Activated CD8-positive, alpha-beta memory T cell treated with anti-CD3 and anti-CD28 coated beads for 36 hours (primary cell): ENCODE results near the gene SF3B4. TPM values are rescaled to one million over a fixed set of nuclear protein-coding genes. Genes with fewer than 3 reads are reported as not detected.

Experiments
- CTCF ChIA-PET: fragments of 350-600 bp; sonication (Branson Sonifier 250); formaldehyde crosslinking; loops from one replicate; lab custom pipeline; 2021; ENCODE audit warnings: antibody characterized with exemption; lab: Charles Lee
- POLR2A ChIA-PET: fragments of 350-600 bp; sonication (Branson Sonifier 250); formaldehyde crosslinking; loops from one replicate; lab custom pipeline; 2021; ENCODE audit warnings: antibody characterized with exemption; lab: Charles Lee
- total RNA-seq, 2 experiments: library from RNA; stranded (reverse); gene quantifications; one replicate each; pipeline ENCODE4 v1.2.3, GENCODE V29; 2021

The SF3B4 gene
- total RNA-seq, 2 experiments from 2014 or later = 107 TPM

- ChIA-PET CTCF (no interaction called here), POLR2A (interaction anchor here (1.1 kb wide), 1 partner anchor 9 kb away, joined by 3 read pairs; a partner anchor contains a TSS)
Measured at GRCh38 chr1:149877211-149877946, 50.2 kb downstream of the SF3B4 start.

Other genes starting within 250 kb of the SF3B4 start
- gene FCGR1A, start 145.1 kb downstream of the SF3B4 start, total RNA-seq = not detected
- gene BOLA1, start 28.2 kb downstream of the SF3B4 start, total RNA-seq = 10 to 100 TPM; 28.1 TPM
- gene SV2A, start 10.0 kb downstream of the SF3B4 start, total RNA-seq = 1 to 10 TPM; 8.5 to 8.8 TPM
- gene MTMR11, start 9.1 kb upstream of the SF3B4 start, total RNA-seq = 1 to 10 TPM; 1.9 TPM
- gene OTUD7B, start 82.9 kb upstream of the SF3B4 start, total RNA-seq = 10 to 100 TPM; 39.5 to 40.6 TPM
- gene VPS45, start 140.0 kb upstream of the SF3B4 start, total RNA-seq = 10 to 100 TPM; 25.7 to 27.0 TPM
- 10 to 100 TPM; 34.2 to 35.0 TPM for gene PLEKHO1, start 222.1 kb upstream of the SF3B4 start, total RNA-seq